HG02588 (cell line): ENCODE measurements around the gene CEP78.
A peak's percentile ranks its signal among the peaks of the same experiment; 100 is the strongest.
"Not testable (repeated sequence)": the region's sequence is repeated elsewhere in the genome, so short reads cannot be mapped to it uniquely, and the experiment has no call there.

Experiments used
- ATAC-seq: cut with Tn5 transposase; IDR thresholded peaks from one replicate; pipeline ENCODE4 v1.9.1; 2021; ENCODE audit warnings: mild to moderate bottlenecking, moderate library complexity; ENCODE audit not compliant: unreplicated experiment

The CEP78 gene

DNA sequence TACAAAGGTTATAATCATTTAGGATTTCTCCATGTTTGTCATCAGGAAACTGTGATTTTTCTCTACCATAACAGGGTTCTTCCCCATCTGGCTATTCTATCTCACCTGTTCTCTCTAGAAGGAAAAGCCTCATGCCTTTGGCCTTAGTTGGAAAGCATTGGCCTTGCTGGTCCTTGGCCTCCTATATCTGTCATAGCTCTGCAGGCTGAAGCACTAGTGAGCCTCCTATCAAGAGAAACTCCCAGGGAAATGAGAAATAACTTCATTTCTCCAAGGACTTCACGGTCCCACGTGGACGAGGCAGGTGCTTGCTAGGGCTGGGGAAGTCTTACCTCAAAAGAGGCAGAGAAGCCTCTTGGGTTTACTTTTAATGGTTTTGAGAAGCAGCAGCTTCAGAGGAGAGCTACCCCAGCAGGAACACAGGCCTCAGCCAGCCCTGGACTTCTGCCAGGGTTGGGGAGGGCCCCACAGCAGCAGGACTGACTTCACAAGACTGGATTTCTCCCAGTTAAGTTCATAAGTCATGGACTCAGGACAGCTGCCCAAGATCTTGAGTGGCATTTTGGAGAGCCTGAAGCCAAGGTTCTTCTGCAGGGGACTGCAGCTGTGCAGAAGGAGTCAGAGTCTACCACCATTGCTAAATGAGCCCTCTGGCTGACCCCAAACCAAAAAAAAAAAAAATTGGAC is 45.2 kb downstream of the CEP78 start:
- no peak for ATAC-seq

DNA sequence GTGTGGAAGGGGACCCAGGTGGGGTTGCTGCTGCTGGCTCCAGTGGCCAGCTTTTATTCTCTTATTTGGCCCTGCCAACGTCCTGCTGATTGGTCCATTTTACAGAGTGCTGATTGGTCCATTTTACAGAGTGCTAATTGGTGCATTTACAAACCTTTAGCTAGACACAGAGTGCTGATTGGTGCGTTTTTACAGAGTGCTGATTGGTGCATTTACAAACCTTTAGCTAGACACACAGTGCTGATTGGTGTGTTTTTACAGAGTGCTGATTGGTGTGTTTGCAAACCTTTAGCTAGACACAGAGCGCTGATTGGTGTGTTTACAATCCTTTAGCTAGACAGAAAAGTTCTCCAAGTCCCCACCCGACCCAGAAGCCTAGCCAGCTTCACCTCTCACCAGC is 48.3 kb downstream of the CEP78 start:
- not testable (repeated sequence) for ATAC-seq

DNA sequence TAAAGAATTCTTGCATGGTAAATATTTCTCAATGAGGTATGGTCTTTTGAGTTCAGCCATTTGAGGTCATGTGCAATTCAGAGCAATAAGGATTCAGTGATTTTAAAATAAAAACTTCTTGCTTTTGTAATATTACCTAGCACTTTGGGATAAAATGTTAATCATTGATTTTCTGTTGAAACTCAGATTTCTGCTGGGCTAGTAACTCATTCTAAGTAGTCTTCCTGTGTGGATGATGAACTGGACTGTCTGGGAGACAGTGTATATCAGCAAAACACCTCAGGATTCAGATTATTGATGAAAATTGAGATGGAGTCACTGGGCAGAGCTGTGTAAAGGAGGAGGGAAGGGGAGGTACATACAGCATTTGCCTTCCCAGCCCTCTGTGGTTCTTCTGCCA is 50.2 kb downstream of the CEP78 start:
- ATAC-seq: no peak

DNA sequence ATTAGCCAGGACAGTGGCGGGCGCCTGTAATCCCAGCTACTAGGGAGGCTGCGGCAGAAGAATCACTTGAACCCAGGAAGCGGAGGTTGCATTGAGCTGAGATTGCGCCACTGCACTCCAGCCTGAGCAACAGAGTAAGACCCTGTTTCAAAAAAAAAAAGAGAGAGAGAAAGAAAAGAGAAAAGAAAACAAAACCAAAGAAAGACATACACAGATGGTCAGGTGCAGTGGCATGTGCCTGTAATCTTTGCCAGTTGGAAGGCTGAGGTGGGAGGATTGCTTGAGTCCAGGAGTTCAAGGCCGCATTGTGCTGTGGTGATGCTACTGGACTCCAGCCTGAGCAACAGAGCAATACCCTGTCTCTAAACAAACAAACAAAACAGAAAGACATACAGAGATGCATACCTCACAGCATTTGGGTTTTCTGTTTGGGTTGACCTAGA is 51.1 kb downstream of the CEP78 start:
- no peak for ATAC-seq

DNA sequence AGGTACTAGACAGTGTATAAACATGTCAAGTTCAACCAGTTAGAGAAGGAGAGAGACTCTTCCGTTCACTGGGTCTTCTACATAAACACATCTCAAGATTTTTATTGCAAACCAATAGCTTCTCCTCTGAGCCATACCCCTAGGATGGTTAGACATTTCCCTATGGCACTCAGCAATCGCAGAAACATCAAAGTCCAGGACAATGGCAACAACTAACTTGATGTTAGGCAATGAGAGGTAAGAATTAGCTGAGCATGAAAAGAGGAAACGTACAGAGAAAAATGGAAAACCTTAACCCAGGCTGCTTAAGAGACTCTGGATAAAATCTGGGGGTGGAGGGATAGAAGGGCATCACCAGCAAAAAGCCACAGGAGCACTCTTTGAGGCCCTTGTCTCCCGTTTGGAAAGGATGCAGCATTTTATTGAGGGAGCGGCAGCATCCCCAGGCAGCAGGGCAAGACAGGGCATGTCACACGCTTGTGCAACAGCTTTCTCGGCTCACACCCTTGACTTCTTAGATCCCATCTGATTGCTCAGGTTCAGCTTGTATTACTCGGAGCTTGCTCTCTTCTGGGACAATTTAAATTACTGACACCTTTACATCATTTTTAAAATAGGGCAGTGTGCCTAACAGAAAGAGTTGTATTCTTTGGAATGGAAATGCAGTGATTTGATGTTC is 52.5 kb downstream of the CEP78 start:
- ATAC-seq: no peak

DNA sequence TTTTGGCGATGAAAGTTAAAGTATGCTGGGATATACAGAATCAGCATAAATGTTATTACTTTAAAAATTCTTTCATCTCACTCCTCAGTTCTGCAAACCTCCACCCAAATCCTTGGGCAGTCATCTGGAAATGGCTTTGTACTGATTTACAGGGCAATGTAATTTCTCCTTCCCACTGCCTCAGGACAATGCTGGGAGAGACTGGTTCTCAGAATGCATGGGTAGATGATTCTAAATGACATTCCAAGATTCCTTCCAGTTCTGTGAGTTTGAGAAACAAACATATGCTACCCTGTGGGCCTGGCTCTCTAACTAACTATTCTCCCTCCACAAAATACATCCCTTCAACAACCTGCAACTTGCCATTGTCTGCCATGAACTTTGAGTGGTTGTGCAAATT is 53.6 kb downstream of the CEP78 start:
- ATAC-seq: no peak

DNA sequence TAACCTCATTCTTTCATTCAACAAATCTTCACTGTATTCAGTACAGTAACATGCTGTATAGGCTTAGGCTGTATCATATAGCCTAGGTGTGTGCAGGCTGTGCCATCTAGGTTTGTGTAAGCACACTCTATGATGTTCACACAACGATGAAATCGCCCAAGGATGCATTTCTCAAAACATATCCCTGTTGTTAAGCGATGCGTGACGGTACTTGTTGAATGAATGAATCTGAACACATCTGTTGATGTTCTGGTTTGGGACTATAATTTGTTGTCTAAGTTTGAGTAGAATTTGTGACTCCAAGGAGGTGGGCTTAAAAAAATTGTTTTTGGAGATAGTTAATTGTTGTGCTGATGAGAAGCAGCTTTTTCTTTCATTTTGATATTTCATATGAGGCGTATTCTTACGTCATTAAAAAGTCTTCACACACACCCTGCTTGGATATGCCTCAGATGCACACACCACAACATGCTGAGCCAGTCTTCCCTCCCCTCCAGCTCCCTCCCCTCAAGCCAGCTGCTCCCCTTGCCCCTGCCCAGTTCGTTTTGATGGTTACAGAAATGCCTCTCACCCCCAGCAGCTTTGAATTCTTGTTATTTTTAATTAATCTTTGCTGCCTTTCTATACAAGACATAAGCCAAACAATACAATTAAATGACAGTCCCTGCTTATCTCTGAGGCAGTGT is 55.5 kb downstream of the CEP78 start:
- no peak for ATAC-seq

DNA sequence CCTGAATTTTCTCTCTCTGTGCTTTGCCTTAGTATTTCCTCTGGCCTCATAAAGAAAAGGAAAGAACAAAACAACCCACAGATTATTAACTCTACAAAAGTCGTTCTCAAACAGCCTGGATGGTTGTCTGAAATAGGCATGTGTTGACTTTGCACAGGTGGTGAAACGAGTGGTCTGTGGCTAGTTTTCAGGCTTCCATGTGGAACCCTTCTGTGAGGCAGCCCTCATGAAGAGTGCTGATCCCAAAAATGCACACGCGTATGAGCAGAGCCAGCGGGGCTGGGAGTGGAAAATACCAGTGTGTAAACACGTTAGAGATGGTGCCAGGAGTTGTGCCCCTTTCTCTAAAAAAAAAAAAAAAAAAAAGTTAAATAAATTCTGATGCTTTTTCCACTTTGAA is 56.2 kb downstream of the CEP78 start:
- ATAC-seq: no peak

DNA sequence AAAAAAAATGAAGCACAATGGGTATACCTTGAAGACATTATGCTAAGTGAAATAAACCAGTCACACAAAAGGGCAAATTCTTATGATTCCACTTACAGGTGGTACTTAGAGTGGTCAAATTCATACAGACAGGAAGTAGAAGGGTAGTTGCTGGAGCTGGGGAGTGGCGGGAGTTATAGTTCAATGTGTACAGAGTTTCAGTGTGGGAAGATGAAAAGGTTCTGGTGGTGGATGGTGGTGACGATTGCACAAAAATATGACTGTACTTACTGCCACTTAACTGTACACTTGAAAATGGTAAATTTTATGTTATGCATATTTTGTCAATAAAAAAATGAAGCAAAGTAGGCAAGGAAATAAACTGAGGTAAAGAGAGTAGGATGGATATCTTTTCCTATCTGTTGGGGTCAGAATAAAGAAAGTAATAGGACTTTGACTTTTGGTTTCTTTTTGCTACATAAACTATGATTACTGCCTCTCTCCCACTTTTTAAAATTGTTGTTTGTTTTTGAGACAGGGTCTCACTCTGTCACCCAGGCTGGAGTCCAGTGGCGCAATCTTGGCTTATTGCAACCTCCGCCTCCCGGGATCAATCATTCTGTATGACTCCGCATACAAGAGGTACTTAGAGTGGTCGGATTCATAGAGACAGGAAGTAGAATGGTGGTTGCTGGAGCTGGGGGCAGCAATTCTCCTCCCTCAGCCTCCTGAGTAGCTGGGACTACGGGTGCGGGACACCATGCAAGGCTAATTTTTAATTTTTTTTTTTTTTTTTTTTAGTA is 57.0 kb downstream of the CEP78 start:
- ATAC-seq: no peak

DNA sequence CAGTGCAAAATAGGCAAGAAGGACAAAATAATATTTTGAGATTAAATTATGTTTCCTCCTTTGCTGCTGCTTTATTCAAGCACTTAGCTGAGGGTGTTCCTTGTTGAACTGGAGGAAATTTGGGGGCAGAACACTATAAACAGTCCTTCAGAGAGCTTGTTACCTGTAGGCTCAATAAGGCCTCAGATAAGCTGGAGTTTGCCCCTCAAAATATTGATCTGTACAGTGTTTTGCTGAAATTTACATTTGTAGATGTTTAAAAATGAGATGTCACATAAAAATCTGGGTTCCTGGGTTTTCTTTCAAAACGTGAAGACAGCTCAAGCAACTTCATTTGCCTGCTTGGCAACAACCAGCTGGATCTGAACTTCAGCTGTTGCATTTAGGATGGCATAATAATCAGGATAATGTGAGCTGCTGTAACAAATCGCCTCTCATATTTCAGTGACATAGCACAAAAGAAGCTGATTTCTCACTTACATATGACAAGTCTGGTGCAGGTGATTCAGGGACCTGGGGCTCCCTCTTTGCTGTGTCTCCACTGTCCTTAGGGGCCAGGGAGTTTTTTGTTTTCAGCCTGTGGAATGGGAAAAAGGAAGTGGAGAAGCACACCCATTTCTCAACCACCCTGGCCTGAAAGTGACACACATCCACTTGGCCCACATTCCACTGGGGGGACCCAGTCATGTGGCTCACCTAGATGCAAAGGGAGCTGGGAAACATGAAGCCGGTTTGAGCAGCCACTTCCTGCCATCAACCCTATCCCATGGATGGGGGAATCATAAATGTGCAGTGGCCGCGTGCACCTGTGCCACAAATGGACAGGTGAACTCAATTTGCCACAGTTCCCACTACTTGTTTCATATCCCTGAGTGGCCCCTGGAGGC is 58.7 kb downstream of the CEP78 start:
- no peak for ATAC-seq

DNA sequence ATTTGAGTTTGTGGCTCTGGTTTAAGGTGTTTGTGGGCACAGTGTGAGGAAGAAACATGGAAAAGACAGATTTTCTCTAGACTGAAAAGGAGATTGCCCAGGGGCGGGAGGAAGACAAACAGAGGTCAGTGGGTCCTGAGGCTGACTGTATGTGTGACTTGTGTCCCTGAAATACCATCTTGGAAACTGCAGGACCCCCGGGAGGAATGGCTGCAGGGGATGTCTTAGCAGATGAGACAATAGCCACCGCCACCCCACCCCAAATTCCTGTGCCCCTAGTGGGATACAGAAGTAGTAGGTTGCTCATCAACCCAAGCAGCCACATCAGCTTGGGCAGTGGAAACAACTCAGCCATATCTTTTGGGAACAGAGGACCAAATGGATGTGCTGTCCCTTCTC is 59.3 kb downstream of the CEP78 start:
- ATAC-seq: no peak

DNA sequence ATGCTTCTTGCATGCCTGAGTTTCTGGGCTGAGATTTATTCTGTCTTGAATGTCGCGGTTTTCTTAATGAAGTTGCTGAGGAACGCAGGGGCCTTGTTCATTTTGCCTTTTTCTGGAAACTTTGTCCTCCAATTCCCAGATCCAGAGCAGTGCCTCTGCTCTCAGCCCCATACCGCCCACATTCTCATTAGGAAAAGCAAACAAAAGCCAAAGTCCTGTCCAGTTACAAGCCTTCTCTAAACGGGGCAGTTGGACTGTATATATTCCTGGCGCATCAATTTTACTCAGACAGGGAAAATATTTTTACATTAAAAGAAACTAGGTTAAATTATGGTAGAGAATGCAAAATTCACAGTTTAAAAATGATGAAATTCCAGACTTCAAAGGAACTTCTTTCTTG is 59.9 kb downstream of the CEP78 start:
- no peak for ATAC-seq

DNA sequence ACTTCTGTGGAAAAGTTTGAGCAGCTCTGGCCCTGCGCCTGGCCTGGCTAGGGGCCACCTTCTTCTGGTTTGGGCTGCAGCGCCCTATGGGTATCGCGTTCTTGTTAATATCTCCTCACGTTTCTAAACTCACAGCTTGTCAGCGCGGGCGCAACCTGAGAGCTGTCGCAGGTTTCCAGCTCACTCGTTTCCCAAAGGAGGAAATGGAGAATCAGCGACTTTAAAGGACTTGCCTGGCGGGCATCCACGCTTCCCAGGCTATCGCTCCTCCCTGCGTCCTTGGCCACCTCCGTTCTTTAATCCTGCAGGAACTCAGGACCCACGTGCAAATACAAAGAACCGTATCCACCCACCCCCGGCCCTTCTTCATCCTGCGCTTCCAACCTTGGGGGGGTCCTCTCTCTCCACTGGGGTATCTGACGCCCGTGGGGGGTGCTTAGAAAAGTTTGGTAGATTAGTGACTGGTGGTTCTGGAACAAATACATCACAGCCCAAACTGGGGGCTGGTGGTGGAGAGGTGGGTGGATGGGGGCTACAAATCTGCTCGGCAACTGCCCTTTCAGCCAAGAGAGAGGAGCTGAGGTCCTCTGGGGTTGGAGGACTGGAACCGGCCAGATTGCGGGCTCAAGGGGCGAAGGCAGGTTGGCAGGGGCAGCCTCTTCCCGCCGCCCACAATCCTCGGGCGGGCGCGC is 60.5 kb downstream of the CEP78 start:
- no peak for ATAC-seq

DNA sequence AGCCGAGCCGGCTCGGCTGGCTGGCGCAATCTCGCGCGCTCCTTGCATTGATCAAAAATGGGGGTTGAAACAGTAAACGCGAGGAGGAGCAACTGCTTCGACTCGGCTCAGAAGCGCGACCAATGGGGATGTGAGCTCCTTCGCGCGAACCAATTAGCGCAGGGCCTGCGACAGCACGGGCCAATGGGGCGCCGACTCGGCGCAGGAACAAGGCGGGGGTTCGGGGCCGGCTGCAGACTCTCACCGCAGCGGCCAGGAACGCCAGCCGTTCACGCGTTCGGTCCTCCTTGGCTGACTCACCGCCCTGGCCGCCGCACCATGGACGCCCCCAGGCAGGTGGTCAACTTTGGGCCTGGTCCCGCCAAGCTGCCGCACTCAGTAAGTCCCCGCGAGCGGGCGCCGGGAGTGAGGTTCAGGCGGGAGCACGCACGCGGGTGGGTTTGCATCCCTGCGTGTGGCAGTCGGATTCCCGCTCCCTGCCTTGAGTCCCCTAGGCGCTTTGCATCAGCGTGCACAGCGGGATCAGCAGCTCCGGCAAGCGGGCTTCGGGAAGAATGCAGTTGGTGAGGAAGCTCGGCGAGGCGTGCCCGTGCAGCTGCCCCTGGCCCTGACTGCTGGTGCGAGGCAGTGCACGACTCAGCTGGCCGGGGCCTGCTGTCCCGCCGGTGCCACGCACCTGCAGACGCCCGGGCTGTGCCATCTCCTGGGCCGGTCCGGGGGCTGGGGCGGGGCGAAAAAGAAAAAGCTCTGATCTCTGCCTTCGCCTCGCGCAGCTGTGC is 61.2 kb downstream of the CEP78 start, which contains the start of gene PSAT1:
PSAT1 (plus strand) TSS at position 233 of the 779 bp plus-strand sequence; CDS start at position 319, 86 bp downstream.
- ATAC-seq: peak; percentile 98

DNA sequence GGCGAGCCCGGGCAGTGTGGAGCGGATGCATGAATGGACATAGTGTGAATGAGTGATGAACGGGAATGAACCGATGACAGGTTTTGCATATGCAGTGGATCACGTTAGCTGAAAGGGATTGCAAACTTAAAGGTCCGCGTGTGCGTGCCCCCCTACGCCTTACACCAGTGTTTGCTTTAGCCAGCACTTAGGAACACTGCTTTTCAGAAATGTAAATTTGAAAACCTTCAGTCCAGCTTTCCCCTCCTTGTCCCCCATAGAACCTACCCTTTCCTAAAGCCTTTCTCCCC is 61.7 kb downstream of the CEP78 start:
- ATAC-seq: no peak

DNA sequence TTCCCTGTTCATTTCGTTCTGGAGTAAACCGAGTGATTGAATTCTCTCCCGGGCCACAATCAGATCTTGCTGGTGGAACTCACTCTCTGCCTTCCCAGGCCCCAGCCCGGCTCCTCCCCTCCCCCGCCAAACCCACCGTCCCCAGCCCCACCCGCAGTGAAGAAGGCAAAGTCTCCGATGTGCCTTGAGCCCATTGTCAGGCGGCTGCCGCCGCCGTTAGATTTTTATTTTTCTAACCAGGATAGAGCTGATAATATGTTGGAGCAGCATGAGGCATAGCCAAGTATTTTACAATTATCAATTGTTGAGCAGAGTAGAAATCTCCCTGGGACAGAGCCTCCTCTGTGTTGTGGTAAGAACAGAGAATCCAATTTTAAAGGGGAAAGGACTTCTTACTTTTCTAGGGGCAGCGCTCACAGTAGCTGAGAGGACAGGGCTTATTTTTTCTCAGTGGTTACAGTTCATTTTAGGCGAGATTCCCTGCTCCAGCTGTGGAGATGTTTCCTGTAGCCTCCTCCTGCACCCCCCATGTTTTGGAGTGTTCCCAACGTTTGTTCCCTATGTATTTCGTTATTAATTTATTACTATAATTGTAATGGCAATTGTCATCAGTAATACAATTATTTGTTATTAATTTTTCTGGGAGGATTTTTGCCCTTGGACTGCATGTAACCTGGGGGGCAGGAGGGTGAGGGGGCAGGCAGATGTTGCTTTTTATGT is 62.3 kb downstream of the CEP78 start:
- no peak for ATAC-seq

DNA sequence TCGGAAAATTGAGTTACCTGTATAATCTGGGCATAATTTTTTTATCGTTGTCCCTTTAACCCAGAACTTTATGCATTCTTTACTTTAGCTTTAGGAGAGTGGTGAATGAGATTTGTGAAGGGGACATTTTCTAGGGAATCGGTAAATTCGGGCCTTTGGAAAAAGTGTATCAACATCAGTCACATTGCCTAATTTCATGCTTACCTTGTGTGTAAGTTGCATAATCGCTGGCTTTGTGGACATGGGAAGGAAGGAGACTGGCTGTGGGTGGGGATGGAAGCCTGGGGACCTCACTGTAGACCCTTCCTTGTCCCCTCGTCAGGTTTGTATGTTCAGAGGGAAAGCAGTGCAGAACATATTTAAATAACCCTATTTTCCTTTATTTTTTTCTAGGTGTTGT is 64.3 kb downstream of the CEP78 start:
- no peak for ATAC-seq

DNA sequence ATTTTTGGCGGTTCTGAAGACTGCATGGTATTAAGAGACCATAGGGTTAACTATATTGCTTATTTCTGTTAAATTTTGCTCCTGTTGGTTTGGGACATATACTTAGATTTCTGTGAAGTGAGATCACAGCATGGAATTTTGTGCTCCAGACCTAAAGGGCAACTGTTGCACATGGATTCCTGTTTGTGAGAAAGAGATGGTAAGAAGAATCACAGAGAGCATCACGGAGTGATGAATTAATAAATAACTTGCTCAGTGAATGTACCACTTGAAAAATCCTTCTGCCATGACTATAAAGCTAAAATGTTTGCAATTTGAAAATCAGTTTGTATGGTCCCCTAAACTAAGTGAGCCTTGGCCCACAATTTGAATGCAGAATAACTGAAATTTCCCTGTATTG is 65.6 kb downstream of the CEP78 start:
- ATAC-seq: no peak
